Muscle of arm (tissue), 12 donors: ENCODE data around the gene SF1. TPM values are rescaled to one million over a fixed set of nuclear protein-coding genes. Genes with fewer than 3 reads are reported as not detected.

ENCODE experiments used
- DNase-seq: peaks from one replicate; pipeline ENCODE4 v3.0.0-alpha.2; 2013
- polyA plus RNA-seq, 12 donors: library from polyadenylated mRNA; unstranded; fragments of 120-200 nt; gene quantifications; one replicate each; pipeline ENCODE4 v1.2.1, GENCODE V29; 2013; ENCODE audit not compliant: insufficient read length in 12 of 12

Gene SF1
- polyA plus RNA-seq, 12 donors: 174 to 428 (median 247) TPM; not detected in 1

GRCh38 chr11:64763526-64764039 lies 14.8 kb downstream of the SF1 start:
- DNase-seq: no peak

- DNase-seq: no peak
Observed at GRCh38 chr11:64762674-64763525, 15.4 kb downstream of the SF1 start.

GRCh38 chr11:64762277-64762673 lies 16.1 kb downstream of the SF1 start:
- no peak for DNase-seq

DNA sequence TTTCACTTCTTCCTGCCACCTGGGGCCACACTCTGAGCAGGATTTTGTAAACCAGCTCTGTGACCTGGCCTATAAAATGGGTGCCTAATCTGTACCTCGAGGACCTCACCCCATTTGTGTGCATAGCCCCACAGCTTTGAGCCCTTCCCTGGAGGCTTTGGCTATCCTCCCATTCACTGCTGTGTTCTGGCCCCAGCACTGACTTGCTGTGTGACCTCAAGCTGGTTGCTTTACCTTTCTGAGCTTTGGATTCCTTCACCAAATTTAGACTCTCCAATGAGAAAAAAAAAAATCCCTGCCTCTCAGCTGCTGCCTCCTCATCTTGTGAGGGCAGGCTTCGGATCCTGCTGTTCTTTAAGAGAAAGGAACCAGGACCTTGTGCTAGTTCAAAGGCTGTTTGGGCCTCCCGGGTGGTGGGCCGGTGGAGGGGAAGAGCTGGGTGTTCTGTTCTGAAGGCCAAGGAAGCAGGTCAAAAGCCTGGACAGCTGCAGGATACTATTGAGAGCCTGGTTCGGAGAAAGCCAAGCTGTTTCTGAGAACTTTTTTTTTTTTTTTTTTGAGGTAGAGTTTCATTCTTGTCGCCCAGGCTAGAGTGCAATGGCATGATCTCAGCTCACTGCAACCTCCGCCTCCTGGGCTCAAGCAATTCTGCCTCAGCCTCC lies 17.5 kb downstream of the SF1 start:
- no peak for DNase-seq

- peak; percentile 87 for DNase-seq
Observed at GRCh38 chr11:64759722-64760719, 18.3 kb downstream of the SF1 start, which contains the start of gene PYGM. Gene PYGM (minus strand): TSS chr11:64759974. CDS start chr11:64759898, 76 bp downstream.

DNA sequence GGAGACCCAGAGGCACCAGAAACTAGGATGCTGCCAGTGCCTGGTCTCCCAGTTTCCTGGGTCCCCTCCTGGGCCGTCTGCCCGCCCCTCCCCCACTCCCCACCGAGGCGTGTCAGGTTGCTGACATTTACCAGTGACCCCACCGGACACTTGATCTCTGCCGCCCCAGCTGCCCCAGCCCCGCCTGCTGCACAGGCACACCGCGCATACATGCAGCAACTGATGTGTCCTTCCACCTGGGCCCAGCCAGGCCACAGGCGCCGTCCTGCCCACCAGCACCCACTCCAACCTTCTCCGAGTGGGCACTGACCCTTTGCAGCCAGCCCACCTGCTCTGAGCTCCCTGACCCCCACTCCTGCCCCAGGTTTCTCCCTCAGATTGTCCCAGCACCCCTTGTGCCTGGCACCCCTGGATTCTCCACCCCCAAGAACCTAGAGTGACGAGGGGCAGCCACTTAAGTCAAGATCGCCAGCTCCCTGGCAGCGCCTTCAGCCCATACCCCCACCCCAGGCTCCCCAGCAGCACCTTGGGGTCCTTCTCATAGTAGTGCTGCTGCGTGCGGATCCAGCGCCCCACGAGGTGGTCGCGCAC lies 19.1 kb downstream of the SF1 start:
- DNase-seq: no peak

DNA sequence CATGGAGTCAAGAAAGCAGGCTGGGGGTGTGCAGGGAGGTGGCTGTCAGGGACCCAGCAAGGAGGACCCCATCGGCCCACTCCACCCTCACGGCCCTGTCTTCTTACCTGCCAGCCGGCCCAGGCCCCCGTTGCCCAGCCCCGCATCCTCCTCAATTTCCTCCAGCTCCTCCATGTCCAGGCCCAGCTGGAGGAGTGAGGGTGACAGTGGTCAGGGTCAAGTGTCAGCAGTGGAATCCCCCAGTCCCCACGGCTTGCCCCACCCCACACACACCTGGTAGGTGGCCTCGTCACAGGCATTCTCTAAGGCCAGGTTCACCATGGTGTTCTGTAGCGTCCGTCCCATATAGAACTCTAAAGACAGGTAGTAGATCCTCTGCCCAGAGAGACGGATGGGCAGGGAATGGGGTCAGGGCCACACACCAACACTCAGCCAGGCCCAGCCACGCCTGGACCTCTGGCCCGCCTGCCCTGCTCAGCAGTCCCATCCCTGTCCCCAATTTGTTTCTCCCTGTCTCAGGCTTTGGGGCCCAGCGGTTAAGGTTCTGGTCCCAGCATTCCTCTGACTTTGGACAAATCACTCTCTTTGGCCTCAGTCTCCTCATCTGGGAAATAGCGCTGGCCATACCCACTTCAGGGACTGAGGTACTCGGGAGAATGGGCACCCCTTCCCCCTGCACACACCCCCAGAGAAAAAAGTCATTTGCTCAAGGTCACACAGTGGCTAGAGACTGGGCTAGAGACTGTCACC lies 19.8 kb downstream of the SF1 start:
- no peak for DNase-seq

GRCh38 chr11:64757549-64758329 lies 20.6 kb downstream of the SF1 start:
- no peak for DNase-seq

DNA sequence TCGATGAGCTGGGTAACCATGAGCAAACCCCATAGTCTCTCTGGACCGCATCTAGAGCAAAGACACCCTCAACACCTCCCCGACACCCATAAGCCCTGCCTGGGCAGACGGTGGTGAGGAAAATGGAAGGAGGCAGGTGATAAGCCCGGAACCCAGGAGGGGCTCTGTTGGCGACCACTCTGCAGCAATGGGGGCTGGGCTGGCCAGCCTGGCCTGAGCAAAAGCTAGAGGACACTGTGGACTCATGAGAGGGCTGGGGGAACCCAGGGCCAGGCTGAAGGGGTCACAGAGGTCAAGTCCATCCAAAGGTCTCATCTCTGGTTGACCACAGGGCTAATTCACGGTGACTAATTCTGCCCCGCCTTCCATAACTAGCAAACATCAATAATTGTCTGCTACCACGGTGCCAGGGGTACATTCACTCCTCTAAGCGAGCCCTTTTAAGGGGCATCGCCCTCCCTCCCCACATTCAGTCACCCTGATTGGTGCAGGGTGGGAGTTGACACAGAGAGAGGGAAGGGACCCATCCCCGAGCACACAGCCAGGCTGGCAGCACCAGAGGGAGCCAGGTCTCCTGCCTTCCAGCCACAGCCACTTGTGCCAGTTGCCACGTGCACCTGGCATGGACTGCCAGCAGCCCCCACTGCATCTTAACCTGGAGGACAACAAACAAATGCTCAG lies 22.5 kb downstream of the SF1 start:
- DNase-seq: no peak

DNA sequence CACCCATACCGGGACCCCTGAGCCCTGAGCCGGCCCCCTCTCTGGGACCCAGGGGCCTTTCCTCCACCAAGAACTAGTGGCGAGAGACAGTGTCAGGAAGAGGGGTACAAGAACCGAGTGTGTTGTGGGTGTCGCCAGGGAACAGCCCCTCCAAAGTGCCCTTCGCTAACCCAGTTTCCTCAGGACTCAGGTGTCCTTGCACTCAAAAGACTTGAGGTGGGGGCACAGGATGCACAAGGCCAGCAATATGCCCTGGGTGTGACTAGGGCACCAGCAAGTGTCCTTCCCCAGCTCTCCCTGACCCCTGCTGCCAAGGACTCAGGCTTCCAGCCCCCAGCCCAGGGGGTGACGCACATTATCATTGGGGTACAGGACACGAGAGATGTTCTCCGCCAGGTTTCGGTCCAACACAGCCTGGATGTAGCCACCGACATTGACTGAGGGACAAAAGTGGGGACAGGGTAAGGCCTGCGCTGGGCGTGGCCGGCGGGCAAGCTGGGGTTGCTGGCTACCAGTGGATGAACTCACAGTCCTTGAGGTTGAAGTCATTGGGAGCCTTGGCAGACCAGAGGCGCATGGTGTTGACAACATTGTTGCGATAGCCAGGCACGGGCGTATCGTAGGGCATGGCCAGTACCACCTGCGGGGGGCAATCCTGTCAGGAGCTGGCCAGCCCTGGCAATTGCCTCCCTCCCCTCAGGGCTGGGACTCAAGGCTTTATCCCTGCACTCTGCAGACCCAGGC lies 23.3 kb downstream of the SF1 start:
- DNase-seq: no peak

- no peak for DNase-seq
Observed at GRCh38 chr11:64754124-64754918, 24.0 kb downstream of the SF1 start.

DNA sequence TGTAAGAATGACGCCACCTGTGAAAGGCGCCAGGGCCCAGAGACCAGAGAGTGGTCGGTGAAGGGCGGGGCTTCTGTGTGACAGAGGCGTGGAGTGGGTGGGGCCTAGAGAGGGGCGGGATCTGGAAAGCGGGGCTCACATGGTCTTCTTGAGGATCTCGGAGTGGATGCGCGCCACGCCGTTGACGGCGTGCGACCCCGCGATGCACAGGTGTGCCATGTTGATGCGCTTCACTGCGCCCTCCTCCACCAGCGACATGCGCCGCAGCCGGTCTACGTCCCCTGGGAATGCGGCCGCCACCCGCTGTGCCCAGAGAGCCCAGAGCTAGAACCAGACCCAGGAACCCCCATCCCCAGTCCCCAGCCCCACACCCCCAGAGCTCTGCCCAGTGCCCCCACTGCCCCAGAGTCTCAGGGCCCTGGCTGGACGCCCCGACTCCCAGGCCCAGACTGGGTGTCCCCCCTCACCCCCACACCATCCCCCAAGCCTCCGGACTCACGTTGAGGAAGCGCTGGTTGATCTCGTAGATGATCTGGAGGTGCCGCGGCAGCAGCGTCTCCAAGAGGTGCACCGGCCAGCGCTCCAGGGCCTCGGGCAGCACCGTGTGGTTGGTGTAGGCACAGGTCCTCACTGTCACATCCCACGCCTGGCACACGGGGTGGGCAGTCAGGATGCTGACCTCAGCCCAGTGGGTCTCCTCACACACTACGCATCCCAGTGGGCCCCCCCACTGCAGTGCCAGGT lies 24.8 kb downstream of the SF1 start:
- DNase-seq: no peak

DNA sequence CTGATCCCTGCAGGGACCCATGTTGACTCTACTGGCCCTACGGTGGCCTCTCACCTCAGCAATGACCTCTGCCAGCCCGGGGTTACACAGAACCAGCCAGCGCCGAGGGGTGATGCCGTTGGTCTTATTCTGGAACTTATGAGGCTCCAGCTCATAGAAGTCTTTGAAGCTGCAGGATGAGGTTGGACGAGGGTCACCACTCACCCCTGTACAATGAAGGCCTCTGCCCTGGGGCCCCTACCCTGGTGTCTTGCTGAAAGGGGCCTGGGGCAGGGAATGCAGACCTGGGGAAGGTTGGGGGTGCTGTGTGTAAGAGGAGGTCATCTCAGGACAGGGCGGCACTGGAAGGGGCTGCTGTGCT lies 25.3 kb downstream of the SF1 start:
- DNase-seq: no peak

DNA sequence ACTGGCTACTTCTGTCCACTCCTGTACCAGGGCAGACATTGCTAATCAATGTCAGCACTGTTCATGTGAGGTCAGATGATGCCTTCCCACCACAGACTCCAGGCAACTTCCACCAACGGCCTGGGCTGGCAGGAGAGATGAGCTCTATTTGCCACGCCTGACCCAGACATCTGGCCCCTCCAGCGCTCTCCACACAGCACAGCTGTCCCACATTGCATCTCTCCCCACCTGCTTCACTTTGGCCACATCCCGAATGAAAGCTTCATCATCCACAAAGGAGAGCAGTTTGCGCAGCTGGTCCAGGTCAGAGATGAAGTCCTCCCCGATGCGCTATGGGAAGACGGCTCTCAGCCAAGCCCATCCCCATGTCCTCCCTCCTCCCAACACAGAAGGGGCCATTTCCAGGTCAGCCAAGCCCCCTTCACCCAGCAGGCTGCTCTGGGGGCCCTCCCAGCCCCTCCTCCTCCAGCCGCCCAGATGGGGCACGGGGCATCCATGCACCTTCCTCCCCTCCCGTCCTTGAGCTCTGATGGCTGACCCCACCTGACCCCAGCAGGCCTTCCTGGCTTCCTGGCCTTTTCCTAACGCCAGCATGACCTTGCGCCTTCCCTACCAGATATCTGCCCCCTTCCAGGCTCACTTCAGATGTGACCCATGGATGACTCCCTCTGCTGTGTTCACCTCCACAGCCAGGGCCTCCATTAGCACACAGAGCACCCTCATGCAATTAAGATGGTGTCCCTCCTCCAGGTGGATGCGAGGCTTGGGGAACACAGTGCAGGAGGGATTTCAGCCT lies 26.0 kb downstream of the SF1 start:
- no peak for DNase-seq

DNA sequence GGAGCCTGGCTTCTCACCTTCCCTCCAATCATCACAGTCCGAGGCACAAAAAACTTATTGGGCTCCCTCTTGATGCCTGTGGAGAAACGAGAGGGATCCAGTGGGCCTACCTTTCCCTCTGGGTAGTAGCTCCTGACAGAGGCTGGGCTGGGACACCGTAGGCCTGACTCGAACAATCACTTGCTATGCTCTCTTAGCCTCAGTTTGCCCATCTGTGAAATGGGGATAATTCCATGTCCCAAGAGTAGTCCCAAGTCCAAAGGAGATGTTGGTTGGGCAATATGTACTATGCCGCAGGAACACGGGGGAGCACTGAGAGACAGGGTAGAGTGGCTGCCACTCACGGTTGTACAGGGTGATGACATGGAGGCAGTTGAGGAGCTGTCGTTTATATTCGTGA lies 26.8 kb downstream of the SF1 start:
- no peak for DNase-seq

DNA sequence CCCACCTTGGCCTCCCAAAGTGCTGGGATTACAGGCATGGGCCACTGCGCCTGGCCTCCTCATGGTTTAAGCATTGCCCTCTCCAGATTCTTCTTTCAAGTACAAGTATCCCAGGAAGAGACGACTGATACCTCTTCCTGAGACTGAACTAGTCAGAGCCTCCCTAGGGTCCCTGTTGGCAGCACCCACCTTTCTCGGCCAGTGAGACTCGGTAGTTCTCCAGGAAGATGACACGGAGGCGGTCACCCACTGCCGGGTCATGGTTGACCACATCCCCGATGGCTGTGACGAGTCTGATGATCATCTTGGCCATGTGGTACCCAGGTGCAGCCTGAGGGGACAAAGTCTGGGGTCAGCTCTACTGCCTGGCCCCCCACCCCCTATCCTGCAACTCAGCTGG lies 27.2 kb downstream of the SF1 start:
- DNase-seq: no peak
